Measurements from ENCODE around the gene MTCH1.

Gene MTCH1

GRCh38 chr6:37006793-37007339, 20.9 kb upstream of the MTCH1 start:
- TF ChIP-seq CTCF (IDR thresholded peaks at IDR 0.05): no peak

DNA sequence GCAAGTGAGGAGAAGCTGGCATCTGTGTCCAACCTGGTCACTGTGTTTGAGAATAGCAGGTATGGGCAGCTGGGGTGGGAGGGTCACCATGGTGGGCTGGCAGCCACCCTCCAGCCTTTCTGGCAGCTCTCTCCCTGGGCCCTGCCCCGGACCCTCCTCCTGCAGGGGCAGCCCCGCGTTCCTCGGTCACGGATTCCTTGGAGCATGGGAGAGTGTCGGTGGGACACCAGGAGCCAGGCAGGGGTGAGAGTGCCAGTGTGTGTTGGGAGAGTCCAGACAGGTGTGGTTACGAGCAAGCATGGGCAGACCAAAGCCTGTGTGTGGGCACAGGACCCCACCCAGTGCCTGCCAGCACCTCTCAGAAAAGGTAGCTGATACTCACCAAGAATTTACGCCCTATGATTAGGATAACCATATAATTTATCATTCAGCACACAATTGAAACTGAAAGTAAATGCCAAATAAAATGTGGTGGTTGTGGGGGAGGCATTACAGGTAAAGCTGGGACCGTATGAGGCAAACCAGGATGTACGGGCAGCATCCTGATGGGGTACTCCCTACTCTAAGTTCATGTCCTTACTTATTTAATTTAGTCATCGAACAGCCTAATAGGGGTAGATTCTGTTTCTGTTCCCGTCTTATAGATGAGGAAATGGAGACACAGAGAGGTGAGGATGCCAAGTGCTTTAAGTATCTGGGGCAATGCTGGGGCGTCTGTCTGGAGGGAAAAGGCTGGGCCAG, 20.0 kb upstream of the MTCH1 start:
- TF ChIP-seq CTCF (IDR thresholded peaks at IDR 0.05): no peak

GRCh38 chr6:37005061-37005810, 19.2 kb upstream of the MTCH1 start, which contains the start of gene FGD2:
TSS of gene FGD2 (plus strand) at chr6:37005655. CDS start at chr6:37005818, 163 bp downstream.
- no peak for TF ChIP-seq CTCF (IDR thresholded peaks at IDR 0.05)

DNA sequence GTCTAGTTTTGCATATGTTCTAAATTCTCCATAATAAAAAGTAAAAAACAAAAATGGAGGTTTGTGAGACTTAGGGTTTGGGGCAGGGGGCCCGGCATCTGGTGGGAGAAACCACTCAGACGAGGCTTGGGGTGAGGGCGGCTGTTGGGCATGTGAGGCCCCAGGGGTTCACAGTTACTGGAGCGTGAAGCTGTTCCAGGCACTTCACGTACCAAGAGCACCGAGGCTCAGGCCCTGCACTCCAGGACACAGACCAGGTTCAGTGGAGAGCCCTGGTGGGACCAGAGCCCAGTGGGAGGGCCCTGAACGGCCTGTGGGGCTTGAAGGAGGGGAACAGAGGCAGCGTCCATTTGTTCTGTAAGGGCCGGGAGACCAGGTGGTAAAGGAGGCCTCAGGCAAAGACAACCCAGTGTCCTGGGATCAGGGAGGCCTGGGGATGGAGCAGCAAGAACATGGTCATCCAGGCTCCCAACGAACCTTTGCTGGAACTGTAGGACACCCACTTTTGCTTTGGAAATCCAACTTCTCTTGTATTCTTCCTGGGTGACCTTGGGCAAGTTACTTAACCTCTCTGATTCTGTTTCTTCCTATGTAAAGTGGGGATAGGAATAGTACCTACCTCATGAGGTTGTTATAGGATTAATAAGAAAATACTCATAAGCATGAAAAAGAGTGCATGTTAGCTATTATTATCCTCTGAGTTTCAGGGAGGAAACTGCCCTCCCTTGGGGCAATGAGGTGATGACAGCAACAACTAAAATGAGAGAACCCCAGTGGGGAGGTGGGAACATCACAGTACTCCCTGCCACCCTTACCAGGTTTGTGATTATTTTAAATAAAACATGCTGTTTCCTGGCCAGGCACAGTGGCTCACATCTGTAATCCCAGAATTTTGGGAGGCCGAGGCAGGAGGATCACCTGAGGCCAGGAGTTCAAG, 18.3 kb upstream of the MTCH1 start:
- no peak for TF ChIP-seq CTCF (IDR thresholded peaks at IDR 0.05)

- no peak for TF ChIP-seq CTCF (IDR thresholded peaks at IDR 0.05)
Measured at GRCh38 chr6:36999751-37000125, 13.7 kb upstream of the MTCH1 start.

DNA sequence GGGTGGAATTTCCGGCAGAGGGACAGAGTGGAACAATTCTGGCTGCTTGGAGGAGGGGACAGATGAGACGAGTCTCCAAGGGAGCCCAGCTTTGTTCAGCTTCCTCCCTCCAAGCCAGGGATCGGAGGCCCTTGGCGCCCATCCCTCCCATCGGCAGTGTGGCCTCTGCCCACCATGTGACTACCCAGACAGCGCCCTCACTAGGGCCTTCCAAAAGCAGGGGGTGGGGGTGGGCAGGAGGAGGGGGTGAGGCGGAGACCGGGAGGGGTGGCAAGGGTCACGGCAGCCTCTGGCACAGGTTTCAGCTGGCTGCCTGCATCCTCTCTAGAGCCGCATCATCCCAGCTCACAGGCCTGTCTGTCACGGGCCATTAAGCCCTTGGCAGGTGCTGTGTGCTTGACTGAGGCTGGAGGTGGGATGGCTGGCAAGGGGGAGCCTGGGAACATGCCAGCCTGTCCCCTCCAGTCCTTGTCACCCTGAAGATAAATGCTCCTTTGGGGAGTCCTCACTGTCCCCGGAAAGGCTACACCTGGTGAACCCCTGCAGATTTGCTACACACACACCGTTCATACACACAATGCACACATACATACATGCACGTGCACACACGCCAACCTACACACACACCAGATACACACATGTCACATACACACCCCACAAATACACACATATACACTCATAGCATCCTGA, 13.2 kb upstream of the MTCH1 start:
- TF ChIP-seq CTCF (IDR thresholded peaks at IDR 0.05): no peak

DNA sequence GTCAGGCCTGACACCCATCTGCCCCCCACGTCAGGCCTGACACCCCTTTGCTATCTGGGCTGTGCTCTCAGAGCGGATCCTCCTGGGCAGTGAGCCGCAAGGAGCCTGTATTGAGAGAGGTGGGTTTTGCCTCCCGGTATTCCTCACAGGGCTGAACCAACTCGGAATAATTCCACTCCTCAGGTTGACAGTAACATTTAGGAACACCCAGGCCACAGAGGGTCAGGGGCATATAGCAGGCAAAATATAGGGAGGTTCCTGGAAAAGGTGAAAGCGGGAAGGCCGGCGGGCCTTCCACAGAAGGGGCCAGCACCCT, 12.7 kb upstream of the MTCH1 start:
- no peak for TF ChIP-seq CTCF (IDR thresholded peaks at IDR 0.05)
